Measurements from ENCODE around the gene NKAIN1.

DNA sequence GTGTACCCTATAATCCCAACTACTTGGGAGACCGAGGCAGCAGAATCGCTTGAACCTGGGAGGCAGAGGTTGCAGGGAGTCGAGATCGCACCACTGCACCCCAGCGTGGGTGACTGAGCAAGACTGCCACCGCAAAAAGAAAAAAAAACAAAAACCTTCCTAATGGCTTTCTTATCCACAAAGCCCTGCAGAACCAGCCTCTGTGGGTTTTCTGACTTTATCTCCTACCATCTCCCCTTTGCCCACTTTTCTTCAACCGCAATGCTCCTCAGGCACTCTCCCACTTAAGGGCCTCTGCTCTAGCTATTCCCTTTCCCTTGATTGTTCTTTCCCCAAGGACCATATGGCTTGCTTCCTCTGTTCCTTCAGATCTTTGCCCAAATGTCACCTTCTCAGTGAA is 106.3 kb downstream of the NKAIN1 start:
- no peak for TF ChIP-seq ARNT (IDR thresholded peaks at IDR 0.05)
- no peak for TF ChIP-seq TARDBP (IDR thresholded peaks at IDR 0.05)
- no peak for TF ChIP-seq SUZ12 (IDR thresholded peaks at IDR 0.05)
- no peak for TF ChIP-seq FOXM1 (IDR thresholded peaks at IDR 0.05; ENCODE audit: borderline replicate concordance)
- TF ChIP-seq CTBP1 (IDR thresholded peaks at IDR 0.05; ENCODE audit: borderline replicate concordance) = no peak
- TF ChIP-seq FOXK2 (IDR thresholded peaks at IDR 0.05) = no peak
- TF ChIP-seq FOXA1 (IDR thresholded peaks at IDR 0.05) = no peak
- TF ChIP-seq ELF4 (IDR thresholded peaks at IDR 0.05) = no peak
- TF ChIP-seq SP1 (IDR thresholded peaks at IDR 0.05) = no peak
- no peak for TF ChIP-seq BHLHE40 (IDR thresholded peaks at IDR 0.05; ENCODE audit: borderline replicate concordance)
- no peak for TF ChIP-seq L3MBTL2 (conservative IDR thresholded peaks at IDR 0.05)

Measured in HEK293T (cell line).